Hematopoietic multipotent progenitor cell treated with erythropoietin and hydrocortisone succinate and interleukin-3 and kit ligand, for 4 days (in vitro differentiated cells): ENCODE data around the gene SLC25A44.
"Not testable (repeated sequence)": the region's sequence is repeated elsewhere in the genome, so short reads cannot be mapped to it uniquely, and the experiment has no call there.

ENCODE experiments used
- DNase-seq: peaks from one replicate; pipeline ENCODE4 v3.0.0-alpha.2; 2015

Gene SLC25A44

GRCh38 chr1:156164125-156164831, 29.6 kb upstream of the SLC25A44 start:
- no peak for DNase-seq

- no peak for DNase-seq
Measured at GRCh38 chr1:156165083-156165482, 28.8 kb upstream of the SLC25A44 start.

DNA sequence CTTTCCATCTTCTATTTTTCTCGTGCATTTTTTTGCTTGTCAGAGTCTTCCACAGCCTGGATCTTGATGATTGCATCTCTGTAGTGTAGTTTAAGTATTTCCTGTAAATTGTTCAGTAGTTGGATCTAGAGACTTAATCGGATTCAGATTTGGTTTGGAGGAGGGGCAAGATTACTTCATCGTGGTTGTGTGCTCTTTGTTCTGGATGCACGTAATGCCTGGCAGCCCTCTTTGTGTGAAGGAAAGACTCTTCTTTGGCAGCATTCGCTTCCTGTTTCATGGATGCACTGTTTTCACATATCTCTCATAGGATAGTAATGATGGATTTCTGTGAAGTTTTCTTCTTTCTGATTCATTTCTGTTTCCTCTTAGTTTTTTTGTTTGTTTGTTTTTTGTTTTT, 26.4 kb upstream of the SLC25A44 start:
- no peak for DNase-seq

GRCh38 chr1:156172696-156173470, 21.0 kb upstream of the SLC25A44 start:
- DNase-seq, result no peak

DNA sequence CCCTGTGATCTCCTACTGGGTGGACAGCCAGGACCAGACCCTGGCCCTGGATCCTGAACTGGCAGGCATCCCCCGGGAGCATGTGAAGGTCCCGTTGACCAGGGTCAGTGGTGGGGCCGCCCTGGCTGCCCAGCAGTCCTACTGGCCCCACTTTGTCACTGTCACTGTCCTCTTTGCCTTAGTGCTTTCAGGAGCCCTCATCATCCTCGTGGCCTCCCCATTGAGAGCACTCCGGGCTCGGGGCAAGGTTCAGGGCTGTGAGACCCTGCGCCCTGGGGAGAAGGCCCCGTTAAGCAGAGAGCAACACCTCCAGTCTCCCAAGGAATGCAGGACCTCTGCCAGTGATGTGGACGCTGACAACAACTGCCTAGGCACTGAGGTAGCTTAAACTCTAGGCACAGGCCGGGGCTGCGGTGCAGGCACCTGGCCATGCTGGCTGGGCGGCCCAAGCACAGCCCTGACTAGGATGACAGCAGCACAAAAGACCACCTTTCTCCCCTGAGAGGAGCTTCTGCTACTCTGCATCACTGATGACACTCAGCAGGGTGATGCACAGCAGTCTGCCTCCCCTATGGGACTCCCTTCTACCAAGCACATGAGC, 17.2 kb upstream of the SLC25A44 start:
- DNase-seq, result no peak

DNA sequence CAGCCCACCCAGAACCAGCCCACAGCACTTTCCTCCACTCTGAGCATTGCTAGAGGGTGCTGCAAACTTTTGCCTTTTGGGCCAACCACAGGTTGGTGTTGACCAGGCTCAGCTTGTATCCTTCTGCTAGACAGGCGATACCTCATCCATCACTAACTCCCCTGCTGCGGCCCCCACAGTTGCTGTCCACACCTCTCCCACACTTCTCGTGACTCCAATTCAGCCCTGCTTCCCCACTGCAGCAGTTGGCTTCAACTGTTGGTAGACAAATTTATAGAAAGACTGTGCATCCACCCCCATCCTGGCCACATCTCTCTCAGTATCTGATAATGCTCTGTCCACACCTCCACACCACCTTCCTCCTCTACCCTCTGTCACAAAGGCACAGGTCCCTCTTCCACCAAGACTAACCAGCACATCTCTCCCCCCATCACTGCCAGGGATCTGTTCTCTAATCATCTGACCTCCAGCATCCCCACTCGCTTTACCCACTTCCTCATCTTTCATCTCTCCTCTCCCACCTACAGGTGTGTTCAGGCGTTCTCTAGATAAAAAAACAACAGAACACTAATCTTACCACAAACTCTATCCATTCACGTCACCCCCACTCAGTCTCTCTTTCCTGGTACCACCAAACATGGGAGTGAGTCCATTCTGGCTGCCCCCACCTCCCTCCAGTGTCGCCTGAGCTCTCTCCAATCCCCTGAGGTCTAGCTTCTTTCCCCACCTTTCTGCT, 15.8 kb upstream of the SLC25A44 start:
- no peak for DNase-seq

- no peak for DNase-seq
Measured at GRCh38 chr1:156180471-156180870, 13.4 kb upstream of the SLC25A44 start.

DNA sequence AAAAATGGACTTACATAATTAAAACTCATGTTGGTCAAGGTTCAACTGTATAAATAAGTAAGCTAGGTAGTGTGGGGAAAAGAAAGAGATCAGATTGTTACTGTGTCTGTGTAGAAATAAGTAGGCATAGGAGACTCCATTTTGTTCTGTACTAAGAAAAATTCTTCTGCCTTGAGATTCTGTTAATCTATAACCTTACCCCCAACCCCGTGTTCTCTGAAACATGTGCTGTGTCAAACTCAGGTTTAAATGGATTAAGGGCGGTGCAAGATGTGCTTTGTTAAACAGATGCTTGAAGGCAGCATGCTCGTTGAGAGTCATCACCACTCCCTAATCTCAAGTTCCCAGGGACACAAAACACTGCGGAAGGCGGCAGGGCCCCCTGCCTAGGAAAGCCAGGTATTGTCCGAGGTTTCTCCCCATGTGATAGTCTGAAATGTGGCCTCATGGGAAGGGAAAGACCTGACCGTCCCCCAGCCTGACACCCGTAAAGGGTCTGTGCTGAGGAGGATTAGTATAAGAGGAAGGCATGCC, 12.4 kb upstream of the SLC25A44 start:
- DNase-seq, result not testable (repeated sequence)

GRCh38 chr1:156182010-156182779, 11.7 kb upstream of the SLC25A44 start:
- not testable (repeated sequence) for DNase-seq

DNA sequence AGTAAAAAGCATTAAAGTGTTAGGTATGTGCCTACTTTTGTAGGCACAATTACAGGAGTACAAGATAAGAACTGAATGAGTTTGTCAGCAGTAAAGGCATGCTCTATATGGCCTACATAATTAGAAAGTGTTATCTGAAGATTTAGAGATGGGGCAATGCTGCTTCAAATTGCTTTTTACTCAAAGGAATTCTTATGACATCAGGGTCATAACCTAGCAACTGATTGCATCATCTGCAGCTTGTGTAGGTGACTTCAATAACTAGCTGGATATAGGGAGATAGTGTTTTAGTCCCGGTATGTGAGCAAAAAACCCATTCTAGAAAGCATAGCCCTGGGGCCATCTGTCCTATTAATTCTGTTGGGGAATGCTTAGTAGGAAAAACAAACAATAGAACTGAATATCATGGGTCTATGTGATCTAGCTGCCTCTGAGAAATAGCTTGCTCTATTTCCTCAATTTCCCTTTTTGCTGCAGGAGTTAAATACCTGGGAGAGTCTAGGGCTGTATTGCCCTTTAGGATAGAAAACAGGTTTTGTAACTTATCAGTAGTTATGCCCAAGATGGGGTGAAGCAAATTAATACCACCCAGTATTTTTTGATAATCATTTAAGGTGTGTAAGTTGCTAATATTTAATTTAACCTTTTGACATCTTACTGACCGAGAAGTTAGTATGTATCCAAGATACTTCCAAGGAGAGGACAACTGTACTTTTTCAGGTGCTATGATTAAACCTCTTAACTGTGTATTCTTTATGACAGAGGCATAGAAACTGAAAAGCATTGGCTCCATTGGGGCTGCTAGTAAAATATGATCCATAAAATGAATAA, 7.3 kb upstream of the SLC25A44 start:
- not testable (repeated sequence) for DNase-seq

GRCh38 chr1:156190265-156190664, 3.6 kb upstream of the SLC25A44 start:
- not testable (repeated sequence) for DNase-seq

GRCh38 chr1:156191292-156191964, 2.5 kb upstream of the SLC25A44 start:
- DNase-seq, result no peak

- DNase-seq, result peak; percentile 12
Measured at GRCh38 chr1:156193208-156193487, 756 bp upstream of the SLC25A44 start.

- DNase-seq, result no peak
Measured at GRCh38 chr1:156194300-156194652, 372 bp downstream of the SLC25A44 start.

GRCh38 chr1:156195853-156196252, 1.9 kb downstream of the SLC25A44 start:
- DNase-seq, result no peak

- DNase-seq, result no peak
Measured at GRCh38 chr1:156196445-156196844, 2.5 kb downstream of the SLC25A44 start.

DNA sequence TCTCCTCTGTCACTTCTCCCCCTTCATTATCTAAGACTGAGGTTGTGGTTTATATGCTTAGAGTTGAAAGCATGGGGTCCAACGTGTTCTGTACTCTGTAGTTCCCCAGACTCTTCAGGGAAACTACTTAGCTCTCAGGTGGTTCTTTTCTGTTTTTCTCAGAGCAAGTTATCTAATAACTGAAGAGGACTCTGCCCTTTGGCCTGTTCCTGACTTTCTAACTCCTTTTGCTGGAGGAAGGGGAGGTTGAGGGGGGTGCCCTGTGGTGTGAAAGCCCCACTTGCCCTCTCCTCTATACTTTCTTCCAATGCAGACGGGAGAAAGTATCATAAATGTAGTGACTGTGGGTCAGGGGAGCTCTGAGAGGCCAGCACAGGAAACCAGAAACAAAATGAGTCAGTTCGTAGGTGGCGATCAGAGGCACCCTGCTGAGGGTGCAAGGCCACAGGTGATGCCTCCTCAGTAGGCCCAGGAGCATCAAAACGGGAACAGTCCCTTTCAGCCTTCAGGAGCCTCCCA, 5.0 kb downstream of the SLC25A44 start:
- peak; percentile 15 for DNase-seq

GRCh38 chr1:156200044-156200443, 6.1 kb downstream of the SLC25A44 start:
- no peak for DNase-seq

GRCh38 chr1:156203331-156203730, 9.4 kb downstream of the SLC25A44 start:
- DNase-seq, result no peak

DNA sequence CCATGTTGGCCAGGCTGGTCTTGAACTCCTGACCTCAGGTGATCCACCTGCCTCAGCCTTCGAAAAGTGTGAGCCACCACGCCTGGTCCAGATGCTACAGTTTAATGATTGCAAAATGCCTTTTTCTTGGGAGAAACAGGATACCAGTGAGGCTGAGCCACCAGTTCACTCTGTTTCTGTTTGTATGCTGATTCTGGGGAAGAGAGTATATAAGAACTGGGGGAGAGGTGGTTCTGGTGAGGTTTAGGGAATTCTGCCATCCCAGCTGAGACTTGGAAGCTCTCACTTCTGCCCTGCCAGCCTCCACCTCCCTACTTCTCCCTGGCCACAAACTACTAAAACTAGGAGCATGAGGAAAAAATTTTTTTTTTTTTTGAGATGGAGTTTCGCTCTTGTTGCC, 10.8 kb downstream of the SLC25A44 start:
- DNase-seq, result no peak

DNA sequence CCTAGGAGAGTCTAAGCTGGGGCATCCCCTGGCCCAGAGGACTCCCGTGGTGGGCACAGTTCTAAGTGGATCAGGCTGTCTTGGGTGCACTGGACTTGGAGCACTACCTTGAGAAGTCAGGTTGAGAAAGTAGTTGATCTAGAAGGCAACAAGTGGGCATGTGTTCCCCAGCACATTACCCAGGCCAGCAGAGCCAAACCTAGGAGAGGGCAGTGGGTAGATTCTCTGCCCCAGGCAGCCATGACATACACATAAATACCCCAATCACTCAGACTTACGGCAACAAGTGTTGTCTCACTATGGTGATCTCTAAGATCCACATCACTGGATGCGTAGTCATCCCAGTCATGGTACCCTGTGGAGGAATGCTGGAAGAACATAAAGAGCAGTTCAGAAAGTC, 17.3 kb downstream of the SLC25A44 start:
- DNase-seq, result no peak
